ENCODE measurements around the gene ARAP2. TPM values are rescaled to one million over a fixed set of nuclear protein-coding genes. Genes with fewer than 3 reads are reported as not detected.

The ARAP2 gene
- total RNA-seq, 3 donors from 2014 or later (not counting 1 experiment from before 2014, with no cell fraction given) = 199 to 295 (median 270) TPM

GRCh38 chr4:36227913-36228312 lies 16.4 kb downstream of the ARAP2 start:
- H3K36me3 Mint-ChIP-seq = no peaks in the 10 kb centered on the region
- TF ChIP-seq CTCF (IDR thresholded peaks at IDR 0.05) = no peak
- peak overlapping the region; percentile 5 to 10 for H3K27ac Mint-ChIP-seq
- no peaks in the 10 kb centered on the region for H3K27me3 ChIP-seq (ENCODE audit: control insufficient read depth, insufficient read depth, low read length)
- peaks cover 0 to 3% of the 10 kb centered on the region in 2 donors for H3K9me3 Mint-ChIP-seq
- DNase-seq = no peak
- ATAC-seq = peak in 1 of 3 donors; percentile 12
- H3K27ac ChIP-seq (ENCODE audit: low read length) = no peak overlapping the region
- H3K4me3 Mint-ChIP-seq = peak overlapping the region; percentile 51
- no peaks in the 10 kb centered on the region for H3K27me3 Mint-ChIP-seq (ENCODE audit: low read depth in 2 of 2)
- no peaks in the 10 kb centered on the region for H3K9me3 ChIP-seq (ENCODE audit: control insufficient read depth, insufficient read depth, low read length)
- peaks cover 85 to 87% of the 10 kb centered on the region in 2 donors for H3K4me1 Mint-ChIP-seq
- WGBS (ENCODE audit: insufficient coverage) = 77% methylated on average over 5 of the region's 5 CpGs
- H3K4me1 ChIP-seq (ENCODE audit: control insufficient read depth, insufficient read depth, low read length) = peaks cover 21% of the 10 kb centered on the region
- H3K4me3 ChIP-seq (ENCODE audit: low read length) = no peak overlapping the region
- intact Hi-C loops (cut with micrococcal nuclease) = no loop called here
- H3K36me3 ChIP-seq (ENCODE audit: control insufficient read depth, insufficient read depth, low read length) = peaks cover 22% of the 10 kb centered on the region

- WGBS (ENCODE audit: insufficient coverage) = no CpG with 5 or more reads among the region's 2 CpGs
- TF ChIP-seq CTCF (IDR thresholded peaks at IDR 0.05) = no peak
- Mint-ChIP-seq H3K27ac (peak overlapping the region in 1 of 2 donors; percentile 80), H3K36me3 (no peaks in the 10 kb centered on the region), H3K4me1 (peaks cover 81 to 85% of the 10 kb centered on the region in 2 donors), H3K9me3 (peaks cover 0 to under 1% of the 10 kb centered on the region in 2 donors), H3K27me3 (ENCODE audit: low read depth in 2 of 2) (no peaks in the 10 kb centered on the region), H3K4me3 (peak overlapping the region; percentile 50)
- H3K27me3 ChIP-seq (ENCODE audit: control insufficient read depth, insufficient read depth, low read length) = no peaks in the 10 kb centered on the region
- peaks cover 23% of the 10 kb centered on the region for H3K4me1 ChIP-seq (ENCODE audit: control insufficient read depth, insufficient read depth, low read length)
- DNase-seq (no peak), ATAC-seq (no peak)
- H3K36me3 ChIP-seq (ENCODE audit: control insufficient read depth, insufficient read depth, low read length) = peaks cover 22% of the 10 kb centered on the region
- H3K27ac ChIP-seq (ENCODE audit: low read length) = no peak overlapping the region
- H3K4me3 ChIP-seq (ENCODE audit: low read length) = no peak overlapping the region
- no peaks in the 10 kb centered on the region for H3K9me3 ChIP-seq (ENCODE audit: control insufficient read depth, insufficient read depth, low read length)
- intact Hi-C loops (cut with micrococcal nuclease) = no loop called here
Observed at GRCh38 chr4:36226430-36227227, 17.7 kb downstream of the ARAP2 start.

GRCh38 chr4:36224972-36225903 lies 19.1 kb downstream of the ARAP2 start:
- Histone ChIP-seq H3K36me3 (ENCODE audit: control insufficient read depth, insufficient read depth, low read length) (peaks cover 22% of the 10 kb centered on the region), H3K4me3 (ENCODE audit: low read length) (no peak overlapping the region), H3K27me3 (ENCODE audit: control insufficient read depth, insufficient read depth, low read length) (no peaks in the 10 kb centered on the region), H3K4me1 (ENCODE audit: control insufficient read depth, insufficient read depth, low read length) (peaks cover 16% of the 10 kb centered on the region), H3K9me3 (ENCODE audit: control insufficient read depth, insufficient read depth, low read length) (no peaks in the 10 kb centered on the region), H3K27ac (ENCODE audit: low read length) (no peak overlapping the region)
- peaks cover 74 to 76% of the 10 kb centered on the region in 2 donors for H3K4me1 Mint-ChIP-seq
- H3K36me3 Mint-ChIP-seq = no peaks in the 10 kb centered on the region
- no peaks in the 10 kb centered on the region for H3K27me3 Mint-ChIP-seq (ENCODE audit: low read depth in 2 of 2)
- TF ChIP-seq CTCF (IDR thresholded peaks at IDR 0.05) = no peak
- 56% methylated on average over 2 of the region's 2 CpGs for WGBS (ENCODE audit: insufficient coverage)
- DNase-seq (no peak), ATAC-seq (no peak)
- H3K4me3 Mint-ChIP-seq = peak overlapping the region; percentile 70
- no peaks in the 10 kb centered on the region for H3K9me3 Mint-ChIP-seq
- peak overlapping the region; percentile 80 to 81 for H3K27ac Mint-ChIP-seq
- intact Hi-C loops (cut with micrococcal nuclease) = no loop called here

Data from natural killer cell (primary cell).